Kidney epithelial cell (primary cell): ENCODE results near the gene TNFRSF18. TPM values are rescaled to one million over a fixed set of nuclear protein-coding genes. Genes with fewer than 3 reads are reported as not detected.
"Not testable (repeated sequence)": the region's sequence is repeated elsewhere in the genome, so short reads cannot be mapped to it uniquely, and the experiment has no call there.

Source experiments
- DNase-seq: peaks from one replicate; pipeline ENCODE4 v3.0.0-alpha.2; 2010; ENCODE audit warnings: low read depth
- H3K27me3 ChIP-seq: 2 replicates; pipeline ENCODE4 v1.6.0; 2011; ENCODE audit warnings: low read length; ENCODE audit not compliant: control insufficient read depth, insufficient read depth
- H3K36me3 ChIP-seq: 2 replicates; pipeline ENCODE4 v1.5.1; 2011; ENCODE audit warnings: low read length; ENCODE audit not compliant: control insufficient read depth, insufficient read depth
- H3K4me3 ChIP-seq: 2 replicates; pipeline ENCODE4 v1.5.1; 2011; ENCODE audit warnings: low read depth, mild to moderate bottlenecking, control low read depth, low read length
- total RNA-seq: library from RNA; depleted of rRNA; stranded (reverse); fragments of >200 nt; gene quantifications from 2 replicates; pipeline ENCODE4 v1.2.3, GENCODE V29; 2015
- TF ChIP-seq, protein P1 (sequence below): IDR thresholded peaks from 2 replicates; pipeline ENCODE4 v1.5.1; 2011; ENCODE audit warnings: mild to moderate bottlenecking, moderate library complexity, low read length, control low read depth, inconsistent platforms; ENCODE audit not compliant: insufficient read depth, poor library complexity, severe bottlenecking

Gene TNFRSF18
- total RNA-seq, 1 donor from 2014 or later: 0.67 TPM

DNA sequence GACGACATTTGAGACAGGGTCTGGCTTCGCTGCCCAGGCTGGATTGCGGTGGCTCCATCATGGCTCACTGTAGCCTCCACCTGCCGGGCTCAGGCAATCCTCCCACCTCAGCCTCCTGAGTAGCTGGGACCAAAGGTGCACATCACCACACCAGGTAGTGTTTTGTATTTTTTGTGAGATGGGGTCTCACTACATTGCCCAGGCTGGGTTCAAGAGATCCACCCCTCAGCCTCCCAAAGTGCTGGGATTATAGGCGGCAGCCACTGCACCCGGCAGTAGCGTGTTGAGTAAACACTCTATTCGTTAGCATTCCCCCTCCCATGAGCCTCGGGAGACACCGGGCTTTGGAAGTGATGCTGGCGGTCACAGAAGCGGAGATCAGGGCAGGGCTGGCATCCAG is 46.9 kb upstream of the TNFRSF18 start:
- Histone ChIP-seq H3K36me3 (no peaks in the 10 kb centered on the region), H3K4me3 (no peak overlapping the region), H3K27me3 (no peaks in the 10 kb centered on the region)
- TF ChIP-seq, protein P1, sequence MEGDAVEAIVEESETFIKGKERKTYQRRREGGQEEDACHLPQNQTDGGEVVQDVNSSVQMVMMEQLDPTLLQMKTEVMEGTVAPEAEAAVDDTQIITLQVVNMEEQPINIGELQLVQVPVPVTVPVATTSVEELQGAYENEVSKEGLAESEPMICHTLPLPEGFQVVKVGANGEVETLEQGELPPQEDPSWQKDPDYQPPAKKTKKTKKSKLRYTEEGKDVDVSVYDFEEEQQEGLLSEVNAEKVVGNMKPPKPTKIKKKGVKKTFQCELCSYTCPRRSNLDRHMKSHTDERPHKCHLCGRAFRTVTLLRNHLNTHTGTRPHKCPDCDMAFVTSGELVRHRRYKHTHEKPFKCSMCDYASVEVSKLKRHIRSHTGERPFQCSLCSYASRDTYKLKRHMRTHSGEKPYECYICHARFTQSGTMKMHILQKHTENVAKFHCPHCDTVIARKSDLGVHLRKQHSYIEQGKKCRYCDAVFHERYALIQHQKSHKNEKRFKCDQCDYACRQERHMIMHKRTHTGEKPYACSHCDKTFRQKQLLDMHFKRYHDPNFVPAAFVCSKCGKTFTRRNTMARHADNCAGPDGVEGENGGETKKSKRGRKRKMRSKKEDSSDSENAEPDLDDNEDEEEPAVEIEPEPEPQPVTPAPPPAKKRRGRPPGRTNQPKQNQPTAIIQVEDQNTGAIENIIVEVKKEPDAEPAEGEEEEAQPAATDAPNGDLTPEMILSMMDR: no peak
- no peak for DNase-seq

DNA sequence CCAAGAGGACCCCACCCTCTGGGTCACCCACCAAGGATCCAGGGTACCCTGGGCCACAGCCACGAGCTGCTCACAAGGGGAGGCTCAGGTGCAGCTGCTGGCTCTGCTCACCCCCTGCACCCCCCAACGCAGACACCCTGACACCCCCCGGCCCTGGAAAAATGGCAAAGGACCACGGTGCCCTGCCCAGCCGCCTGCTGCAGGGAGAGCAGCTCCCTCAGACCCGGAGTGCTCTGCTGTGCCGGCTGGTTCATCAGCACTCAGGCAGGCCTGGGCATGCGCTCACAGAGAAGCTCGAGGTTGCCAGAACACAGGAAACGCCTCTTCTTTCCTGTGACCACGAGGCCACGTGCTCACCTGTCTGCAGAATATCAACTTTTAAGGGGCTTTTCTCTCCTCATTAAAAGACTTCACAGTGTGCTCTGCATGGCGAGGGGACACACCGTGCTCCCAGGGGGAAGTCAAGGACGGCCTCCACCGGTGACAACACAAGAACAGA is 44.4 kb upstream of the TNFRSF18 start:
- no peak overlapping the region for H3K4me3 ChIP-seq
- TF ChIP-seq, protein P1: no peak
- DNase-seq: no peak
- no peaks in the 10 kb centered on the region for H3K36me3 ChIP-seq
- peaks cover 18% of the 10 kb centered on the region for H3K27me3 ChIP-seq

DNA sequence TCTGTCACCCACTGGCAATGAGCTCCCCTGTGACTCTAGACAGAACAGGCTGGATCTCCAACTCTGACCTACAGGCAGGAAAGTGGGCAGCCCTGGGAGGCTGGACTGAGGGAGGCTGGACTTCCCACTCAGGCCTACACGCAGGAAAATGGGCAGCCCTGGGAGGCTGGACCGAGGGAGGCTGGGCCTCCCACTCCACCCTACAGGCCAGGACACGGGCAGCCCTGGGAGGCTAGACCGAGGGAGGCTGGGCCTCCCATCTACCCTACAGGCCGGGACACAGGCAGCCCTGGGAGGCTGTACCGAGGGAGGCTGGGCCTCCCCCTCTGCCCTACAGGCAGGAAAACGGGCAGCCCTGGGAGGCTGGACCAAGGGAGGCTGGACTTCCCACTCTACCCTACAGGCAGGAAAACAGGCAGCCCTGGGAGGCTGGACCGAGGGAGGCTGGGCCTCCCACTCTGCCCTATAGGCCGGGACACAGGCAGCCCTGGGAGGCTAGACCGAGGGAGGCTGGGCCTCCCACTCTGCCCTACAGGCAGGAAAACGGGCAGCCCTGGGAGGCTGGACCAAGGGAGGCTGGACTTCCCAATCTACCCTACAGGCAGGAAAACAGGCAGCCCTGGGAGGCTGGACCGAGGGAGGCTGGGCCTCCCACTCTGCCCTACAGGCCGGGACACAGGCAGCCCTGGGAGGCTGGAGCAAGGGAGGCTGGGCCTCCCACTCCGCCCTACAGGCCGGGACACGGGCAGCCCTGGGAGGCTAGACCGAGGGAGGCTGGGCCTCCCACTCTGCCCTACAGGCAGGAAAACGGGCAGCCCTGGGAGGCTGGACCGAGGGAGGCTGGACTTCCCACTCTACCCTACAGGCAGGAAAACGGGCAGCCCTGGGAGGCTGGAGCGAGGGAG is 41.9 kb upstream of the TNFRSF18 start:
- not testable (repeated sequence) for DNase-seq, H3K36me3 ChIP-seq, H3K4me3 ChIP-seq
- H3K27me3 ChIP-seq: peaks cover 37% of the 10 kb centered on the region

DNA sequence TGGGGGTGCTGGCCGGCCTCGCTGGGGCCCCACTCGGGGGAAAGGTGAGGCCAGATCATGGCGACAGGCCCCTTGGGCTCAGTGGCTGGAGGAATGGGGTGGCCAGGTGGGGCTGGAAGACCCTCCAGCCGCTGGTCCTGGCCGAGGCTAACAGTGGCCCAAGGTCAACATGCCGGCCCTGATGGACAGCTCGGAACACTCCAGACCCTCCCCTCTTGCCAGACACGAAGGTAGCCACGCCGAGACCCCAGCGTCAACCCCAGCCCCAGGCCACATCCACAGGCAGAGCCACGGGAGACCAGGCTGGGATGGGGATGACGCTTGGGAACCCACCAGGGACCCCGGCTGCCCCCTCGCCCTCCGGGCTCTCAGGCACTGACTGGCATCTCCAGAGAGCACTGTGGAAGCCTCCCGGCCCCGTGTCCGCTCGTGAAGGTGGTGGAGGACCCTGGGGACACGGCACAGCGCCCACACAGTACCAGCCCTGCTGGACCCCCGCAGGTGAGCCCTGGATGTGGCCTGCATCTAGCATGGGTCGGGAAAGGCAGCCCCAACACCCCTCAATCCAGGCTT is 41.0 kb upstream of the TNFRSF18 start:
- Histone ChIP-seq H3K27me3 (peaks cover 42% of the 10 kb centered on the region), H3K36me3 (no peaks in the 10 kb centered on the region), H3K4me3 (no peak overlapping the region)
- TF ChIP-seq, protein P1: no peak
- no peak for DNase-seq

DNA sequence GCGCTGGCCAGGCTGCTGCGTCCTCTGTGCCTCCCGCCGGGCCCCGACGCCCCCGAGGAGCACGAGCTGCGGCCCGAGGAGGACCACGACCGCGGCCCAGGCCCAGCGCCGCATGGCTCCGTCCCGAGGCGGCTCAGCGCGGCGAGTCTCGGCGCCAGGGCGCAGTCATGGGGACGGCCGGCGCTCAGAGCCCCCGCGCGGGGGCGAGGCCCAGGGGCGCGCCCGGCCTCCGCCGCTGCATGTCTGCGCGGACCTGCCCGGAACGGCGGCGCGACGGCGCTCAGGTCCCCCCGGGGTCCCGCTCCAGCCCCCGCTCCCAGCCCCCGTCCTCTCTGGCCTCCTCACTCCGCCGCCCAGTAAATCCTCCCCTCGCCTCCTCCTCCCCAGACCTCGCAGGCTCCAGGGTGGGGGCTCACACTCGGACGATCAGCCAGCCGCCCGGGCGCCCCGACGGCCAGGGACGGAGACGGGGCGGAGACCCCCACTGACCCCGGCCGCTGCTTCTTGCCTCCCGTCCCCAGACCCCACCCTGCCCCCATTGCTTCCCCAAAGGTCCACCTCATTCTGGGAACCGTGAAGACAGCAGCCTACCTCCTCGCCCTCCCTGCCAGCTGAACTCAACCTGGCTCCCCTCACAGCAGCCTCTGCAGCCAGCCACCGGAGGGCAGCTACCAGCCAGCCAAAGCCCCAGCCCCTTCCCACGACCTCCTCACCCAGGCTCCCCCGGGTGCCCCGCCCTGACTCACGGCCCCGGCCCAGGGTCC is 40.4 kb upstream of the TNFRSF18 start, which contains the start of gene C1QTNF12:
Gene C1QTNF12, minus strand, starts transcription at position 146 of the 764 bp plus-strand sequence. Its CDS starts 32 bp downstream, at position 114.
- TF ChIP-seq, protein P1: no peak
- Histone ChIP-seq H3K36me3 (no peaks in the 10 kb centered on the region), H3K4me3 (no peak within 1 kb of the TSS), H3K27me3 (peaks cover 43% of the 10 kb centered on the region)
- DNase-seq: no peak
